Right atrium auricular region (tissue), 2 donors: Measurements from ENCODE around the gene NFXL1. TPM values are rescaled to one million over a fixed set of nuclear protein-coding genes. Genes with fewer than 3 reads are reported as not detected.

Source experiments
- DNase-seq: peaks from one replicate; pipeline ENCODE4 v3.0.0-alpha.2; 2019; ENCODE audit warnings: low spot score
- H3K27ac ChIP-seq, 2 donors: fragments of 200-600 bp; sonication (generic); 1 replicate in 1 of 2; 2 replicates in 1 of 2; pipeline ENCODE4 v1.5.1; 2016 to 2019
- H3K27me3 ChIP-seq, 2 donors: fragments of 200-600 bp; sonication (generic); one replicate each; pipeline versions ENCODE4 v1.5.1 to v1.6.0; 2017 to 2019
- H3K36me3 ChIP-seq: fragments of 200-600 bp; sonication (generic); one replicate; pipeline ENCODE4 v1.5.1; 2016
- H3K4me1 ChIP-seq, 2 donors: fragments of 200-600 bp; sonication (generic); one replicate each; pipeline versions ENCODE4 v1.5.1 to v1.6.0; 2017 to 2019
- H3K4me3 ChIP-seq, 2 donors: fragments of 200-600 bp; sonication (generic); 1 replicate in 1 of 2; 2 replicates in 1 of 2; pipeline ENCODE4 v1.5.1; 2017 to 2019; ENCODE audit warnings: mild to moderate bottlenecking in 1 of 2, moderate library complexity in 1 of 2
- H3K9me3 ChIP-seq, 2 donors: fragments of 200-600 bp; sonication (generic); one replicate each; pipeline ENCODE4 v1.5.1; 2019
- CTCF ChIP-seq, 2 donors: fragments of 200-600 bp; sonication (generic); IDR thresholded peaks; one replicate each; pipeline ENCODE4 v1.5.1; 2019; ENCODE audit warnings: antibody characterized with exemption in 2 of 2
- total RNA-seq, 2 donors: library from RNA; depleted of rRNA; stranded (reverse); fragments of >200 nt; gene quantifications; one replicate each; pipeline ENCODE4 v1.1.0, GENCODE V29; 2016

The NFXL1 gene
- total RNA-seq, 2 donors from 2014 or later = 6.2 to 8.3 TPM

GRCh38 chr4:47860305-47860704 is 54.1 kb downstream of the NFXL1 start:
- TF ChIP-seq CTCF (IDR thresholded peaks at IDR 0.05) = no peak
- Histone ChIP-seq H3K4me1 (no peaks in the 10 kb centered on the region), H3K4me3 (no peak overlapping the region), H3K27ac (no peak overlapping the region), H3K27me3 (no peaks in the 10 kb centered on the region), H3K36me3 (no peaks in the 10 kb centered on the region), H3K9me3 (no peaks in the 10 kb centered on the region)
- no peak for DNase-seq

- Histone ChIP-seq H3K36me3 (no peaks in the 10 kb centered on the region), H3K4me3 (no peak overlapping the region), H3K27me3 (no peaks in the 10 kb centered on the region), H3K9me3 (no peaks in the 10 kb centered on the region), H3K4me1 (no peaks in the 10 kb centered on the region), H3K27ac (no peak overlapping the region)
- DNase-seq = no peak
- TF ChIP-seq CTCF (IDR thresholded peaks at IDR 0.05) = no peak
These were observed 56.4 kb downstream of the NFXL1 start for GRCh38 chr4:47858006-47858405.

- Histone ChIP-seq H3K27ac (peak overlapping the region in 1 of 2 donors; percentile 60), H3K4me3 (no peak overlapping the region), H3K27me3 (no peaks in the 10 kb centered on the region), H3K4me1 (peaks cover 0 to 11% of the 10 kb centered on the region in 2 donors), H3K9me3 (no peaks in the 10 kb centered on the region), H3K36me3 (no peaks in the 10 kb centered on the region)
- no peak for TF ChIP-seq CTCF (IDR thresholded peaks at IDR 0.05)
- DNase-seq = no peak
These were observed 57.7 kb downstream of the NFXL1 start for GRCh38 chr4:47856713-47857112.

GRCh38 chr4:47855350-47855749 is 59.0 kb downstream of the NFXL1 start:
- H3K4me1 ChIP-seq = peaks cover 0 to 13% of the 10 kb centered on the region in 2 donors
- no peaks in the 10 kb centered on the region for H3K27me3 ChIP-seq
- H3K9me3 ChIP-seq = no peaks in the 10 kb centered on the region
- H3K36me3 ChIP-seq = no peaks in the 10 kb centered on the region
- H3K4me3 ChIP-seq = no peak overlapping the region
- no peak for TF ChIP-seq CTCF (IDR thresholded peaks at IDR 0.05)
- no peak for DNase-seq
- peak overlapping the region in 1 of 2 donors; percentile 60 for H3K27ac ChIP-seq

- Histone ChIP-seq H3K4me1 (peaks cover 0 to 13% of the 10 kb centered on the region in 2 donors), H3K9me3 (no peaks in the 10 kb centered on the region), H3K27me3 (no peaks in the 10 kb centered on the region), H3K4me3 (no peak overlapping the region), H3K27ac (peak overlapping the region in 1 of 2 donors; percentile 53), H3K36me3 (no peaks in the 10 kb centered on the region)
- no peak for TF ChIP-seq CTCF (IDR thresholded peaks at IDR 0.05)
- no peak for DNase-seq
These were observed 62.2 kb downstream of the NFXL1 start for GRCh38 chr4:47852136-47852535.

GRCh38 chr4:47849466-47849865 is 64.9 kb downstream of the NFXL1 start:
- Histone ChIP-seq H3K36me3 (peaks cover 2% of the 10 kb centered on the region), H3K27me3 (no peaks in the 10 kb centered on the region), H3K9me3 (no peaks in the 10 kb centered on the region), H3K4me3 (no peak overlapping the region), H3K4me1 (peaks cover 0 to 13% of the 10 kb centered on the region in 2 donors), H3K27ac (peak overlapping the region in 1 of 2 donors; percentile 53)
- no peak for DNase-seq
- no peak for TF ChIP-seq CTCF (IDR thresholded peaks at IDR 0.05)
